Smooth muscle cell of the brain vasculature (primary cell): ENCODE data around the gene ZXDC.

Source experiments
- DNase-seq: peaks from one replicate; pipeline ENCODE4 v3.0.0-alpha.2; 2012; ENCODE audit warnings: low read depth, low spot score

Gene ZXDC

DNA sequence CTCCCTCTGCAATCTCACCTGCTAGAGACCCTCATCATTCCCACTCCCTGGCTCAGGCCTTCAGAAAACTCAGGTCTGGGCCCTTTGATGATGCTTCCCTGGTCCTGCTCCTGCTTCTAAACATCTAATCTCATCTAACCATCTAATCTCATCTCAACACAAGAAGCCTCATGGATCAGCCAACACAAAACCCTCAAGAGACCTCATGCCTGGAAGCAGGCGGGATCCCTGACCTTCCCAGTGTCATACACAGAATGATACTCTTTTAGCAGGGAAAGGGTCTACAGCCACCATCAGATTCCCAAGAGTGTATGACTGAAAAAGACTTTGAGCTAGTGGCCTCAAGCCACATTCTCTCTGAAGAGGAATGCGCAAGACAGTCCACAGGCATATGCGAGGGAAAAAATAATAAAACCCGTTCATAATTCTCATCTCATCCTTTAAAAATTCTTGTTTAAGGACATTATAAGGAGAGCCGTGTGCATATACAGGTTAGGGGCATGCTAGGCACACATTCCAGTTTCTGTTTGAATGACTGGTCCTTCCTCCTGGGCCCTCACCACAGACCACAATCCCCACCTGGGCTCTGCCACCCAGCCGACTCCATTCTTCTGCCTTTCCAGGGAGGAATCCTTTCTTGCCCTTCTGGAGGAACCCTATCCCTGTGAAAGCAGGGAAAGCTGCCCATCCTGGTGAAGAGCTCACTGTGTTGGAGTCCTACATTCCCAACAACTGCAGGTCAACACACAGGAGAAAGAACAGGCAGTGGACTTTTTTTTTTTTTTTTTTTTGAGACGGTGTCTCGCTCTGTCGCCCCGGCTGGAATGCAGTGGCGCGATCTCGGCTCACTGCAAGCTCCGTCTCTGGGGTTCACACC is 2.2 kb downstream of the ZXDC start:
- DNase-seq = no peak

DNA sequence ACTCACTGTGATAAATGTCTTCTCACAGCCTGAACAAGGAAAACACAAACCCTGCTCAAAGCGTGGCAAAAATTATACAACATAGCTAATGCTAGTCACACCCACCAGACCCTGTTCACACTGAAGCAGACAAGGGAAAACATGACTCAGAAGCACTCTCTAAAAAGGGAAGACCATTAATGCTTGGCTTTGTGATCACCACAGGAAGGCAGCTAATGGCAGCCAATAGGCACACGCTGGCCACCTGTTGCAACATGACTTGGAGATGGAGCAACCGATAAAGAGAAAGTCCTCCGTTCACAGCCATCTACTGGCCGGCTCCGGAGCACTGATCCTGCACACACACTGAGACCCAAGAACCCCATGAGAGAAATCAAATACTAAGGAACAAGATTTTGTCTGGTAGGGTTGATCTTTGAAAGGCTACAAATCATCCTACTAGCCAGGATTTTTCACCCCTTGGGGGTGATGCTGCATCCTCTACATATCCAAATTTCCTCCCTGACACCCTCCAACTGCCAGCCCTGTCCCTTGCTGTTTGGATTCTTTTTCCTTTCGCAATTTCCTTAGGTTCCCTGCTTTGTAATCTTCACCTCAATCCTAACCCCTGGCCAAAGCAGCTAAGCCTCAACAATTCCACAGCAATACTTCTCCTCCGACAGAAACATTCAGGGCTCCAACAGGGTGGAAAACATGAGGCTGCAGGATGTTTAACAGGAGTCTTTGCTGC is 3.2 kb downstream of the ZXDC start:
- no peak for DNase-seq

DNA sequence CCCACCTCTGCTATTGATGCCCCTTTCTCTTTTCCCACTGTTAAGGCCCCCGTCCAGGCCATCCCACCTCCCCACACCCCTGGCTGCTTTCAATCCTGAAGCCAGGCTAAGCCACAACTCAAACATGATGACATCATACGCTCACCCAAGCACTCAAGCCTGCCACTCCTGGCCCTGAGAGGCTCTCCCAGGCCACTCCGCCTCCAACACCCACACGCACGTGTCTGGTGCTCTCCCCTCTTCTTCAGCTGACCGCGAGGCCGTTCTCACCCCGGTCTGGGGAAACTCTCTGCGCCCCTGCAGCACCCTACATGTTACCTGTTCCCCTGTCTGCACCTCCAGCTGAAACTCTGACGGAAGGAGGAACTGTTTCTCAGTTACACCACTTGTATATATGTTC is 6.2 kb downstream of the ZXDC start:
- DNase-seq = no peak

DNA sequence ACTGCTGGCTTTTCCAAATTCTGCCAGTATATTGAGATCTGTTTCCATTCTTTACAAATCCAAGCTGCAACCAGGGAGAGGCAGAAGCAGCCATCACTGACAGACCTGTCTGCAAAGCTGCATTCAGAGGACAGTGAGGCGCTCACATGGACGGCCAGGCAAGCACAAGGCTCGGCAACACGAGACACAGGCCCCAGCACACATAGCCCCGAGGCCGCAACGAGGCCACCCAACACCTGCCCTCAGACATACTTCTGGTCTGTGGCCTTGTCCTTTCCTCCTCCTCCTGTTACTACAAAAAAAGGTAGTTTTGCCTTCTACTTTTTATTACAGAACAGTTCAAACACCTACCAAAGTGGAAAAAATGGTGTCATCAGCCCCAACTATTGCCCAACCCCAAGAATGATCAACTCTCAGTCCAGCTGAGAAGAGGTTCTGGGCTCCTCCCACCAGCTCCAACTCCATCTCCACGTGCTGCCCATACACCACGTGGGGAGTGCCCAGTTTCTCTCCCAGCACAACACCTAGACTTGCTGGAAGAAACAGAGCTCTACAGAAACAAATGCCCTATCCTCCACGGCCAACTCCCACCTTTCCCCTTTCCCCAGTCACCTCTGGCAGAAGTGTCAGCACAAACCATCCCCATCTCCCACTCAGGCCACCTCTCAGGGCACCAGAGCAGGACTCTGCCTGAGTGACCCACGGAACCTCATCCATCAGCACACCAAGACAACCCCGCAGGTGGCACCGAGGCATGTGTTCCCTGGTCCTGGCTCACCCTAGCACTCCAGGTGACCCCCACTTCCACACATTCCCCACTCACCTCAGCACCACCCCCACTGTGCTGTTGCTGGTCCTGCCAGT is 7.4 kb downstream of the ZXDC start:
- DNase-seq = no peak

DNA sequence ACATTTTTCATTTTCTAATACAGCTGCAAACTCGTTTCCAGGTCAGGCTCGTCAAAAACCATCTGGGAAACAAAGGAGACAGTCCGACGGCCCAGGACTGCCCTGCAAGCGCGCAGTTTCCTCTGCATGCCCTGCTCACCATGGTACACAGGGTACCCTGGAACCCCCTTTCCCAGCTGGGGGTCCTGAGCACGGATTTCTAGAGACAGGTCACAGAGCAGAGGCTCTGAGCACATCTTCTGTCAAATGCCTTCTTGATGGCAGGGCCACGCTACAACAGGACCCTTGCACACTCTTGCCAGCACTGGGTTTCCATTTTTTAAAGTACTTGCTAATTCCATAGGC is 8.1 kb downstream of the ZXDC start:
- DNase-seq = no peak

DNA sequence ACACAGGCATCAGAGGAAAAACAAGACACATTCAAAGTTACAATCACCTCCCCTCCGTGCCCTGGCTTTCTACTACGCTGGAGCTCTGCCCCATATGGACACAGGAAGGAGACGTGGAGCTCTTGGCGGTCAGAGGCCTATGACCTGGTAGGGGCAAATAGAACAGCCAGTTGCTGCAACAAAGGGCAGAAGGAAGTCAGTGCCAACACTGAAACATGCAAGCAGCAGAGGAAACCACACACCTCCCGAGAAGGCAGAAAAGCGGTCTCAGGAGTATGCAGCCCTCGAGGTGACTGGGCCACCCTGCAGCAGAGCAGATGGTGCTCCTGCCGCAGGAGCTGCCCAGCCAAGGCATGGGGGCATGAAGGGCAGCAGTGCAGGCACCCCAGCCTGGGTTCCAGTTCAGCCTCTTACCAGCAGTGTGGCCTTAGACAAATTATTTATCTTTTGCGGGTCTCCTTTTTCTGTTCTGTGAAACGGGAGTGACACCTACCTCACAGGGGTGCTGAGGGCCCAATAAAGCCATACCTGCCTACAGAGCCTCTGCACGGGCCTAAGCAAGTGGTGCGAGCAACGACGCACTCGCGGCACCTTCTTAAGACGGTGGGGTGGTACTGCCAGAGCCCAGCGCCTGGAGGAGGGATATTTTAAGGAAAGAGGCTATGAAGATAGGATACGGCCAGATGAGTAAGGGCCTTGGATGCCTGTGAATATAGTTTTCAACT is 8.6 kb downstream of the ZXDC start:
- DNase-seq = no peak

DNA sequence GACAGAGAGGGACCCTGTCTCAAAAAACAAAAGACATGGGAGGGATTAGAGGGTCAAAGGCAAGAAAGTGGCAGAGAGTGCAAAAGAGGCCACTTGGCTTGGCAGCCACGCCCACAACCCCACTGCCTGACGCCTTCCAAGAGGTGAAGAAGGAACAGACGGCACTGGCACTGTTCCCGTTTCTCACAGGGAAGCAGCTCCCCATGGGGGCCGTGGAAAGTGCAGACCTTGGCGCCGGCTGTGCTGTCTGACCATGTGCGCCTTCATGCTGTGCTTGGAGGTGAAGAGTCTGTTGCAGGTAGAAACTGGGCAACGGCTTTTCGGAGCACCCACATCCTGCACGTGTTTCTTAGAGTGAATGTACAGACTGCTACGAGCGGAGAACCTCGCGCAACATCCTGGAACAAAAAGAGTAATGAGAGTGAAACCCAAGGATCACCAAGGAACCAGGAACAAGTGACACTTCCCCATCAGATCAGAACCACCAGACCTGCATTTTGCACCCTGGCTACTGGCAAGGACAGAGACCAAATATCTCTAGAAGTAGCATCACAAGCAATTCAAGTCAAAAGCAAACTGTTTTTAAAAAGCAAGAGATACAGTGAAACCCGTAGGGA is 9.7 kb downstream of the ZXDC start:
- no peak for DNase-seq

DNA sequence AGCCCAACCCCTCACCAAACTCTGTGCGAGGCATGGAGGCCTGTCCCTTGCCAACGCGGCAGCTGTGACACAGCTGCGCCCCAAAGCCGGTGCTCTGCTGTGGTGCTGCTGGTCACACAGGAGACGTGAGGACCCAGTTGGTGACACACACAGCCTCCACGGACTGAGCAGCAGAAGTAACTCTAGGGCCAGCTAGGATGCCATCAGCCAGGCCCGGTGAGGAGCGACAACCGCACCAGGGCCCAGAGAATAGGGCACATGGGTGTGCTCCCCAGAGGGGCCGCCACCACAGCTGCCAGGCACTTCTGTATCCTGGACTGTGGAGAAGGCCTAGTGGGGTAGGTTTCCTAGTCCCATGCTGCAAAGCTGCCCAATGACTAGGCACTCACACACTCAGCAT is 10.7 kb downstream of the ZXDC start:
- DNase-seq = no peak

DNA sequence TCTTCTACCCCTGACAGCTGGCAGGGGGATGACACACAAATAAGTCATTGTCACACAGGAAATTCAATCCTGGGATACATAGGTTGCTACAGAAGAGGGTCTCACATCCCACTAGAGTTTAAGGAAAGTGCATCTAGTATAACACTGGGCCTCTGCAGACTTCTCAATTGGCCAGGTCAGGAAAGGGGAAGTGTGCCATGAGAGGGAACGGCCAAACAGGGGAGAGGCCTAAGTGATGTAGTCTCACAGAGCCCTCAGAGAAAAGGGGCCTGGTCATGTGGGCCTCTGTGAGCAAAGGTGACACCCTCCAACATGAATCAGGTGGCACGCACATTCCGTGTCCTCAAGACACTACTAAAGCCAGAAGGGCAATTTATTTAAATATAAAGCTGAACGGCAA is 11.2 kb downstream of the ZXDC start:
- DNase-seq = no peak

DNA sequence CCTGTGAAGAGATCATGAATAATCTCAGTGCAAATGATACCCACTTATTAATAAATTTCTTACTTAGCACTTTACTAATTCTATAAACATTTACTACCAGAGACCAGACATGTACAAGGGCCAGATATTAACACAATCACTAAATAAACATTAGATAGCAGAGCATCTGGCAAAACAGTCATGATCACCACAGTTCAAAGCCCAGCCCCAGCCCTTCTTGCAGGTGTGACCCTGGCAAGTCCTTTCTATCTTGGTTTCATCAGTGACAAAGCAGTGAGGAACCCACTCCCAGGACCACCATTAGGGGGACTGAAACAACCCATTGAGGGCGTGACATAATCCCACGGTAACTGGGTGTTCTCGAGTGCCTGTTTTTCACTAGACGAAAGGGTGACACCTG is 11.6 kb downstream of the ZXDC start:
- no peak for DNase-seq

DNA sequence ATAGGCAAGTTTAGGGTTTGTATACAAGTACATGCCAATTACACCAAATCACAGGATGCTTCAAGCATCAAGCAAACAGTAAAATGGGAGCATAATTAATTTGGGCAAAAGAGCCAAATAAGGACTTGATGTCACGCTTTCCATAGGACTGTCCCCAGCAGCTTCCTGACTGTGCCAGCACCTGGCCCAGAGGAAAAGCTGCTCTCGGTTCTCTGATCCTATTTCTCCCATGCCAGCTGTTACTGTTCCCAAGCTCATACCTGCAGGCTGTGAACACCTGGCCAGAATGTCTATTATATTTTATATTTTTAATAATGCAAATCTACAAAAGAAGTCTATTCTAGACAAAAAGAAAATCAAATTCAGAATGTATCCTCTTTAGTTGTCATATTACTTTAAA is 12.2 kb downstream of the ZXDC start:
- no peak for DNase-seq

DNA sequence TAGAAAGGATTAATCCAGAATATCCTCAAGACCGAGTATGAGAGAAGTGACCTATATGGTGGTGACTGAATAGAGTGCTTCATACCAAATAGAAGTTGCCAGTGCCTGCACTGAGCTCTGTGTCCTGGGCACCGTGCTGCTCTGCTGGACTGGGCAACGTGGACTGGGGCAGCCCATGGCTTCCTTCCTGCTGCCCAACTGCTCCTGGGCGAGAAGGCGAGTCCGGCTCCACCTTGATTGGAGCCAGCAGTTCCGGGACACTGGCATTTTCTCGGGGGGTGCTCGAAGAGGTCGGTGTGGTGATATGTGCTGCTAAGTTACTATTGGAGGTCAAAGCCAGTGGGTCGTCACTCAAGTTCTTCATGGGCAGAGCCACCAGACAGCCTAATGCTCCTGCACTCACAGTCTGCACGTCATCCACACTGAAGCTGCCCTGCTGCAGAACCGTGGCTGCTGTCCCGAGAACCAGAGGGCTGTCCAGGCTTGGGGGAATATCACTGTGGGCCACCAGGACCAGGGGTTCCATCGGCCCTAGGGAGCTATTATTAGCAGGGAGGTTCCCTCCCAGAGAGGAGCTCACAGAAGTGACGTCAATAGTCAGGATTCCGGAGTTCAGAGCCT is 14.1 kb downstream of the ZXDC start:
- DNase-seq = no peak

DNA sequence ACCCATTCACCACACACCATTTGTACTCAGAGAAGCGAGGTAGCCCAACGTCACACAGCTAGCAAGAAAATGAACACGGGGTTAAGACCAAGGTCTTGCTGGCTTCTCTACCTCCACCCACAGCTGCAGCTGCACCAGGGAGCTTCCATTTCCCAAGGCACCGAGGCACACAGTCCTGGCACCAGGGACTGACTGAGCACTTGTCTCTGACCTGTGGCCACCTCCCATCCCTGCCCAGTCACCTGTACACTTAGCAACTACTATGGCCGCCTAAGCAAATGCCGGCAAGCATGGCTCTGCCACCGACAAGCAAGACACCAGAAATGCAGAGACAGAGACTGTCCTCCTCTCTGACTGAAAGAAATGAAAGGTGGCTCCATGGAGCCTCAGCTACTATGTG is 15.3 kb downstream of the ZXDC start:
- no peak for DNase-seq

DNA sequence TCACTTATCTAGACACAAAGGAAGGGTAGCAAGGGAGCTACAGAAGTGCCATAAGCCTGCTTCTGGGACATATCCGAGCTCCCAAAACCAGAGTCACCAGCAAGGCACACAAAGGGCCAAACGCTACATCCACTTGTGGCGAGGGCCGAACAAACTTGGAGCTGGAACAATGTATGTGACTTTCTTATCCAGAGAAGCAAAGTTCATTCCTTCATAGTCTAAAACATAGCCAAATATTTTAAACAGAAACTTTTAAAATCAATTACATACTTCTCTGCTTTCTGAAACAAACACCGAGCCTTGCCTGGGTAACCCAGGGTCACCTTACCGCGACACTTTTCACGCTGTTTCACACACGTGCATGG is 15.9 kb downstream of the ZXDC start:
- DNase-seq = no peak

DNA sequence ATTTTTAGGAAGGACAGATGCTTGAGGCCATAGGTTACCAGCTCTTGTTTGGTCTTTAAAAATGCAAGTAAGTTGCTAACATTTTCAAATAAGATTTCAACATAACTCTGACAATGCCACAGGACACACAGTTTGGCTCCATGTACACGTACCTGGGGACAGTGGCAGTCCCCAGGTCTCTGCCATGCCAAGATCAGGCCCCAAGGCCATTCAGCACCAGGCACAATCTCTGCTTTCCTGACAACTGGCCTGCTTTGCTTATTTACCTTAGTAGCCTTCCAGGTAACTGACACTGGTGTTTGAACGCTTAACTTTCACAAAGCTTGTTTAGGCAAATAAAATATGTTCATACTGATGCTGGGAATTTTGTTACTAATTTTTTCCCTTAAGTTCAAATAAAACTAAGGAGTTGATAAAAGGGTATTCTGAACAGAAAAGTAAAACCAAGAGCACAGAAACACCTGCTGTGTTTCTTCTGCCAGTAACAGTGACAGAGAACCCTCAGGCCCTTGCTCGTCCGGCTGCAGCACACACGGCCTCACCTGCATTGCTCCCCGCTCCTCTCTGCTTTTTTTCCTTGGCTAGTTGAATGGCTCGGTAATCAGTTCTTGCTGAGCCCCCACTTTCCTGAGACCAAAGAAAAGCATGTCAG is 16.5 kb downstream of the ZXDC start:
- DNase-seq = no peak

DNA sequence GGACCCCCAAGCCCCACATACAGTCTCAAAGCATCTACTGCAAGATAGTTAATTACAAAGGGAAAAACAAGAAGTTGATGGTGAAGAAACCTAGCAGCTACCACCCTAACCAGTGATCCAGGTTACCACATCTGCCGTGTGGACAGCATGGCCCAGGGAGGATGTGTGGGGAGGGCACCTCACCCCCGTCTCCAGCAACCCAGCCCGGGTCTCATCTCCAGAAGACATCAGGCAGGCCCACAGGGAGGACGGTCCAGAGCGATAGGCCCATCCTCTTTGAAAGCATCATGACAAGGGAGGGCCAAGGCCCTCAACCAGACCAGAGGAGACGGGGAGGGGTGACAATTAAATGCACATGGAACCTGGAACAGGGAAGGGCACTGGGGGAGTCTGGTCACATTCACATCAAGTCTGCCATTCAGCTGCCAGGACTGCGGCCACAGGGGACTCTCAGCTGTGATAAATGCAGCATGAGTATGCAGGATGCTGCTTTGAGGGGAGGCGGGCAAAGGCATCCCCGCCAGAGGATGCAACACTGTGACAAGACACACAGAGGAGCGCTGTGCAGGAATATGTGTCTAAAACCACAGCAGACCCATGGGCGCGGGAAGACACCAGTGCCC is 18.8 kb downstream of the ZXDC start:
- no peak for DNase-seq

DNA sequence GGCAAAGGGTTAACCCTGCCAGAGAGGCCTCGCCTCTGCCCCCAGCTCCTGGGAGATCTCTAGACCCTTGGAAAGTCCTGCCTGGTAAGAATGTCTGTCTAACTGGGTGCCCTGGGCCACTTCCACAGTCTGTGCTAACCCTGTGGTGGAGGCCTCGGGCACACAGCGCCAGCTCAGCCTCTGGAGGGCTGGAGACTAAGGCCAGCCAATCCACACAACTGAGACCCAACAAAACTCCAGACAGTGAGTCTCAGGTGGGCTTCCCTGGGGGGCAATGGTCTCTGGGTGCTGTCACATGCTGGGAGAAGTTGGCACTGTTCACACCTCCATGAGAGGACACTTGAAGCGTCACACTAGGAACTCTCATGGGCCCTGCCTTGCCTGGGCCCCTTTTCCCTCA is 19.5 kb downstream of the ZXDC start:
- DNase-seq = no peak

DNA sequence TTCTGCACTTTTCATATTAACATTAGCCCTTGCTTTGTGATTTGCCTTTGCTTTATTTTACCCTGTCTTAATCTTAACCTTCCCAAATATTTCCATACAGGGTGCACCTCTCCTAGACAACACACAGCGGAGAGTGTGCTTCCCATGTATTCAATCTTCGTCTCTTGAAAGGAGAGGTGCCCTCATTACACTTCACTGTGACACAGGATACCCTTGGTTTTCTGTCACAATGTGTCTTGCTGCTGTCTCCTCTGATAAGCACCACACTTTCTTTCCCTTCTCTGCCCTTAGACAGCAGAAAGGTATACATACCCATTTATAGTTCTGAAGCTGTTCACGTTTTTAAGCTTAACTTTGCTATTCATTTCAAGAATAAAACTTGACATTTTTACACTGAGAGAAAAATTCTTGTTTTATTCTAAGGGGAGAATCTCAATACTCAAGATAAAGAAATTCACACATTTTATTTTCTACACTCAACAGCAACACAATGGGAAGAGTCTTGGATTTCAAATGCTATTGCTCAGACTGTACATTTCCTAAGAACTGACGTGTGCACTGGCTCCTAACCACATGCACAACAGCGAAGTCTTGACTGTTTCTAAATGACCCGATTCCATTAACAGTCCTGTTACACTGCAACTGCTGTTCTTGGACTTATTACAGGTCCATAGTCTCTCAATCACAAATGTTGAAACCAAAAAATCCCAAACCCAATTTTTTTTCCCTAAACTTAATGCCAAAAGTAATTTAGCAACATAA is 21.1 kb downstream of the ZXDC start:
- no peak for DNase-seq

DNA sequence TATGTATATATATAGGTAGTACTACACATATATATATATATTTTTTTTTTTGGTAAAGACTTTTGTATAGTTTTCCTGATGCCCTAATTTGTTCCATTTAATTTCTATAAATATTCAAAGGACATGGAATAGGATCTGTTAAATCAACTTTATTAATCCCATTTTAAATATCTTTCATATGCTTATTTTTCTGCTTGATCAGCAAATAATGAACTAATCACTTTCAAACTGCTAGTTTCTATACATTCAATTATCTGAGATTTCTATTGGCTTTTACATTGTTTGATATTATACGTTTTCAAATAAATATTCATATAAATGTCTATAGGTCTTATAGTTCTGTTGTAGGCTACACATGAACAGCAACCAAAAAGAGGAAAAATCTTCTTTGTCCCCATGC is 21.7 kb downstream of the ZXDC start:
- DNase-seq = no peak
